A673 (cell line): ENCODE data around the gene UBXN7.
"Not testable (repeated sequence)": the region's sequence is repeated elsewhere in the genome, so short reads cannot be mapped to it uniquely, and the experiment has no call there.

Experiments used
- EZH2 ChIP-seq: fragments of 200-600 bp; sonication (generic); IDR thresholded peaks from 2 replicates; pipeline ENCODE4 v1.6.1; 2017; ENCODE audit warnings: borderline replicate concordance, low read depth, mild to moderate bottlenecking, mixed read lengths, antibody characterized with exemption, low read length; ENCODE audit not compliant: poor library complexity, severe bottlenecking
- TF ChIP-seq, protein P1 (sequence below): fragments of 300-800, 200-600 bp; sonication (generic); conservative IDR thresholded peaks from 2 replicates; pipeline ENCODE4 v1.5.1; 2017; ENCODE audit warnings: low read depth, mild to moderate bottlenecking, antibody characterized with exemption, low read length, moderate library complexity, mixed read lengths

DNA sequence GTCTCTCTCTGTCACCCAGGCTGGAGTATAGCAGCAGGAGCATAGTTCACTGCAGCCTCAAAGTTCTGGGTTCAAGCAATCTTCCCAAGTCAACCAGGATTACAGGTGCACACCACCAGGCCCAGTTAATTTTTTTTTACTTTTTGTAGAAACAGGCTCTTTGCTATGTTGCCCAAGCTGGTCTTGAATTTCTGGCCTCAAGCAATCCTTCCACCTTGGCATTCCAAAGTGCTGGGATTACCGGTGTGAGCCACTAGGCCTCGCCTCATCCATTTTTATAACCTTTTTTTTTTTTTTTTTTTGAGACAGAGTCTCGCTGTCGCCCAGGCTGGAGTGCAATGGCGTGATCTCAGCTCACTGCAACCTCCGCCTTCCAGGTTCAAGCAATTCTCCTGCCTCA is 7.8 kb downstream of the UBXN7 start:
- TF ChIP-seq, protein P1, sequence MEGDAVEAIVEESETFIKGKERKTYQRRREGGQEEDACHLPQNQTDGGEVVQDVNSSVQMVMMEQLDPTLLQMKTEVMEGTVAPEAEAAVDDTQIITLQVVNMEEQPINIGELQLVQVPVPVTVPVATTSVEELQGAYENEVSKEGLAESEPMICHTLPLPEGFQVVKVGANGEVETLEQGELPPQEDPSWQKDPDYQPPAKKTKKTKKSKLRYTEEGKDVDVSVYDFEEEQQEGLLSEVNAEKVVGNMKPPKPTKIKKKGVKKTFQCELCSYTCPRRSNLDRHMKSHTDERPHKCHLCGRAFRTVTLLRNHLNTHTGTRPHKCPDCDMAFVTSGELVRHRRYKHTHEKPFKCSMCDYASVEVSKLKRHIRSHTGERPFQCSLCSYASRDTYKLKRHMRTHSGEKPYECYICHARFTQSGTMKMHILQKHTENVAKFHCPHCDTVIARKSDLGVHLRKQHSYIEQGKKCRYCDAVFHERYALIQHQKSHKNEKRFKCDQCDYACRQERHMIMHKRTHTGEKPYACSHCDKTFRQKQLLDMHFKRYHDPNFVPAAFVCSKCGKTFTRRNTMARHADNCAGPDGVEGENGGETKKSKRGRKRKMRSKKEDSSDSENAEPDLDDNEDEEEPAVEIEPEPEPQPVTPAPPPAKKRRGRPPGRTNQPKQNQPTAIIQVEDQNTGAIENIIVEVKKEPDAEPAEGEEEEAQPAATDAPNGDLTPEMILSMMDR, result not testable (repeated sequence)
- TF ChIP-seq EZH2, result not testable (repeated sequence)
